ENCODE data around the gene MINAR1. TPM values are rescaled to one million over a fixed set of nuclear protein-coding genes. Genes with fewer than 3 reads are reported as not detected.

The MINAR1 gene
- total RNA-seq, 2 experiments from 2014 or later, result 0.45 TPM

- Mint-ChIP-seq H3K27ac (no peak overlapping the region), H3K36me3 (ENCODE audit: low read depth) (no peaks in the 10 kb centered on the region), H3K4me1 (ENCODE audit: low read depth) (peaks cover 2% of the 10 kb centered on the region), H3K4me3 (no peak overlapping the region), H3K27me3 (peaks cover 22% of the 10 kb centered on the region), H3K9me3 (no peaks in the 10 kb centered on the region)
- DNase-seq, result no peak
- ChIA-PET POLR2A (no interaction called here), CTCF (no interaction called here)
- intact Hi-C loops (cut with micrococcal nuclease), result no loop called here
- ATAC-seq, result no peak
- no peak for TF ChIP-seq CTCF (IDR thresholded peaks at IDR 0.05)
Observed at GRCh38 chr15:79437275-79438000, 5.3 kb downstream of the MINAR1 start.

GRCh38 chr15:79439236-79439635 is 7.1 kb downstream of the MINAR1 start:
- H3K27me3 Mint-ChIP-seq, result peaks cover 6% of the 10 kb centered on the region
- TF ChIP-seq CTCF (IDR thresholded peaks at IDR 0.05), result no peak
- H3K9me3 Mint-ChIP-seq, result no peaks in the 10 kb centered on the region
- ChIA-PET CTCF (no interaction called here), POLR2A (no interaction called here)
- ATAC-seq (no peak), DNase-seq (no peak)
- no peaks in the 10 kb centered on the region for H3K36me3 Mint-ChIP-seq (ENCODE audit: low read depth)
- intact Hi-C loops (cut with micrococcal nuclease), result no loop called here
- H3K4me3 Mint-ChIP-seq, result no peak overlapping the region
- H3K27ac Mint-ChIP-seq, result no peak overlapping the region
- H3K4me1 Mint-ChIP-seq (ENCODE audit: low read depth), result no peaks in the 10 kb centered on the region

- intact Hi-C loops (cut with micrococcal nuclease), result no loop called here
- H3K27ac Mint-ChIP-seq, result no peak overlapping the region
- no peak for DNase-seq
- H3K36me3 Mint-ChIP-seq (ENCODE audit: low read depth), result no peaks in the 10 kb centered on the region
- TF ChIP-seq CTCF (IDR thresholded peaks at IDR 0.05), result no peak
- no peaks in the 10 kb centered on the region for H3K9me3 Mint-ChIP-seq
- CTCF ChIA-PET, result no interaction called here
- POLR2A ChIA-PET, result no interaction called here
- H3K27me3 Mint-ChIP-seq, result peaks cover under 1% of the 10 kb centered on the region
- ATAC-seq, result no peak
- no peak overlapping the region for H3K4me3 Mint-ChIP-seq
- H3K4me1 Mint-ChIP-seq (ENCODE audit: low read depth), result no peaks in the 10 kb centered on the region
Observed at GRCh38 chr15:79440355-79440908, 8.3 kb downstream of the MINAR1 start.

GRCh38 chr15:79442911-79443310 is 10.8 kb downstream of the MINAR1 start:
- H3K4me3 Mint-ChIP-seq, result no peak overlapping the region

More at GRCh38 chr15:79442911-79443310, 10.8 kb downstream of the MINAR1 start:
- Mint-ChIP-seq H3K9me3 (peaks cover 3% of the 10 kb centered on the region), H3K27me3 (no peaks in the 10 kb centered on the region), H3K36me3 (ENCODE audit: low read depth) (no peaks in the 10 kb centered on the region), H3K4me1 (ENCODE audit: low read depth) (no peaks in the 10 kb centered on the region), H3K27ac (no peak overlapping the region)
- ChIA-PET CTCF (interaction anchor here (1.4 kb wide), 1 partner anchor 411 kb away, joined by 3 read pairs; no protein-coding TSS in a partner anchor), POLR2A (no interaction called here)
- no peak for DNase-seq
- TF ChIP-seq CTCF (IDR thresholded peaks at IDR 0.05), result no peak
- intact Hi-C loops (cut with micrococcal nuclease), result no loop called here
- no peak for ATAC-seq

Data from activated CD8-positive, alpha-beta T cell treated with anti-CD3 and anti-CD28 coated beads for 36 hours (primary cell).